Karpas-422 (cell line): ENCODE results near the gene CDKAL1. TPM values are rescaled to one million over a fixed set of nuclear protein-coding genes. Genes with fewer than 3 reads are reported as not detected.

Source experiments
- DNase-seq: peaks from one replicate; pipeline ENCODE4 v3.0.0-alpha.2; 2015
- H2AFZ ChIP-seq: fragments of 200-600 bp; sonication (generic); 2 replicates; pipeline ENCODE4 v1.6.1; 2014; ENCODE audit warnings: antibody characterized with exemption, low read length, mixed read lengths
- H3K27ac ChIP-seq: fragments of 200-600 bp; sonication (generic); 2 replicates; pipeline ENCODE4 v1.5.1; 2014; ENCODE audit warnings: mild to moderate bottlenecking, low read length, moderate library complexity
- H3K27me3 ChIP-seq: fragments of 200-600 bp; sonication (generic); 2 replicates; pipeline ENCODE4 v1.6.1; 2014; ENCODE audit warnings: low read length, mixed read lengths
- H3K36me3 ChIP-seq: fragments of 200-600 bp; sonication (generic); 2 replicates; pipeline ENCODE4 v1.6.1; 2014; ENCODE audit warnings: low read length, mixed read lengths; ENCODE audit not compliant: insufficient read depth
- H3K4me1 ChIP-seq: fragments of 200-600 bp; sonication (generic); 2 replicates; pipeline ENCODE4 v1.6.1; 2014; ENCODE audit warnings: mild to moderate bottlenecking, low read length, mixed read lengths
- H3K4me2 ChIP-seq: fragments of 200-600 bp; sonication (generic); 2 replicates; pipeline ENCODE4 v1.6.1; 2014; ENCODE audit warnings: low read length, low read depth, mild to moderate bottlenecking; ENCODE audit not compliant: poor library complexity, severe bottlenecking
- H3K4me3 ChIP-seq: fragments of 200-600 bp; sonication (generic); 2 replicates; pipeline ENCODE4 v1.5.1; 2014; ENCODE audit warnings: mild to moderate bottlenecking, antibody characterized with exemption, low read length, mixed read lengths
- H3K79me2 ChIP-seq: fragments of 200-600 bp; sonication (generic); 2 replicates; pipeline ENCODE4 v1.6.1; 2014; ENCODE audit warnings: mild to moderate bottlenecking, low read length, mixed read lengths
- H3K9ac ChIP-seq: fragments of 200-600 bp; sonication (generic); 2 replicates; pipeline ENCODE4 v1.6.0; 2014; ENCODE audit warnings: low read length
- H3K9me2 ChIP-seq: fragments of 200-600 bp; sonication (generic), shearing (Covaris generic); replicated peaks from 2 replicates; pipeline ENCODE4 v1.6.0; 2014; ENCODE audit warnings: mild to moderate bottlenecking, low read length, moderate library complexity; ENCODE audit not compliant: insufficient read depth
- H3K9me3 ChIP-seq: fragments of 300-700, 200-600 bp; sonication (generic); 2 replicates; pipeline ENCODE4 v1.6.1; 2014; ENCODE audit warnings: low read length, mixed read lengths
- H4K20me1 ChIP-seq: fragments of 200-600 bp; sonication (generic); 2 replicates; pipeline ENCODE4 v1.6.1; 2014; ENCODE audit warnings: mild to moderate bottlenecking, antibody characterized with exemption, low read length, low read depth; ENCODE audit not compliant: insufficient read depth
- total RNA-seq: library from RNA; depleted of rRNA; stranded (reverse); fragments of >200 nt; shearing (Covaris generic); gene quantifications from 2 replicates; pipeline ENCODE4 v1.2.3, GENCODE V29; 2014; ENCODE audit warnings: low replicate concordance

Gene CDKAL1
- total RNA-seq, 1 experiment from 2014 or later, result 23.7 TPM

DNA sequence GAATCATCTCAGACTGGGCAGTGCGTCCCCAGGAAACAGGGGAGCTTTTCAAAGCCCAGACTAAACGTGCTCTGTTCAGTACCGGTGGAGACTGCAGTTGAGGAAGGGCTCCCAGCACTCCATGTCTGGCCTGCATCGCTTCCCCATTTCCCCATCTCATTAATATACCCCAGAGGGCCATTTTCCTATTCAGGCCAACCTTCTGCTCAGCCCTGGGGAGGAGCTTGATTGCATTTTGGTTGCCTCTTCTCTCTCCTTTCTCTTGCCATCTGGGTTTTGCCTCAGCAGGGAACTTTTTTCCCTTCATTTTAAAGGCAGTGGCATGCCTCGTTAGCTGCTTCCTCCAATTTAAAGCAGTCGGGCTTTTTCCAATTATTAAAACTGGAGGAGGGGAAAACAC is 665.0 kb downstream of the CDKAL1 start:
- Histone ChIP-seq H3K9me2 (no peaks in the 10 kb centered on the region), H3K27ac (no peak overlapping the region), H3K9ac (no peak overlapping the region), H3K4me2 (peak overlapping the region; percentile 31), H2AFZ (no peak overlapping the region), H3K36me3 (no peaks in the 10 kb centered on the region), H4K20me1 (no peaks in the 10 kb centered on the region), H3K4me1 (peaks cover 38% of the 10 kb centered on the region), H3K9me3 (no peaks in the 10 kb centered on the region), H3K27me3 (no peaks in the 10 kb centered on the region), H3K79me2 (no peaks in the 10 kb centered on the region), H3K4me3 (no peak overlapping the region)
- DNase-seq, result no peak

DNA sequence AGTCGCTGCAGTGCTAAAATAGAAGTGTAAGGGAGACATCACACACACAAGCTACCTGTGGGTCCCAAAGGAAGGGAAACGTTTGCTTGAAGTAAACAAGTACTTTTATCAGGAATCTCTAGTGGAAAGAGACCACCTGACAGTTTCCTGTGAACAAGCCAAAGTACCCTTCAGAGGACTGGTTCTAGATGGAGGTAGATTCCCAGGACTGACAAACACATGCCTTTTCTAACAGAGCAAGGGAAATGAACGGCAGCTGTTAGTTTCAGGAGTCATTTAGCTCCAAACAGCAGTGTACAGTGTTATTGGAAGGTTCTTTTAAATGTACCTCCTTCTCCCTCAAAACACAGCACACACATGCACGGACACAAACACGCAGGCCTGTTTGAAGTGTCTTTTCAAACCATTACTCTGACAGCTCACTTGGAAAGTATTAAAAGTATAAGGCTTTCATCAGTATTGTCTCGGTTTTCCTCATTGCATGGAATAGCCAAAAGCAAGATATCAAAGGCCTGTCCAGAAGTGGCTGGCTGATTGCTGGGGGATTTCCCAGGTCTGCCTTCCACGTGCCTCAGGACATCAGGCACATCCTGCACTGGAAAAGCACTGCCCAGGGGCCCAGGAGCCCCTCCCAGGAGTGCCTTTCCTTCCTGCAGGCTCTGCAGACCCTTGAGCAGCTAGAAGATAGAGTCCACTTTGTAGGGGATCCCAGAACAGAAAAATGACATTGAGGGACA is 666.0 kb downstream of the CDKAL1 start:
- no peaks in the 10 kb centered on the region for H3K9me3 ChIP-seq
- H3K4me3 ChIP-seq, result no peak overlapping the region
- peaks cover 38% of the 10 kb centered on the region for H3K4me1 ChIP-seq
- H2AFZ ChIP-seq, result no peak overlapping the region
- no peaks in the 10 kb centered on the region for H3K27me3 ChIP-seq
- H3K4me2 ChIP-seq, result peak overlapping the region; percentile 31
- no peaks in the 10 kb centered on the region for H4K20me1 ChIP-seq
- no peak overlapping the region for H3K27ac ChIP-seq
- DNase-seq, result no peak
- H3K9ac ChIP-seq, result no peak overlapping the region
- no peaks in the 10 kb centered on the region for H3K9me2 ChIP-seq
- no peaks in the 10 kb centered on the region for H3K36me3 ChIP-seq
- no peaks in the 10 kb centered on the region for H3K79me2 ChIP-seq

GRCh38 chr6:21201187-21201586 is 666.9 kb downstream of the CDKAL1 start:
- Histone ChIP-seq H4K20me1 (no peaks in the 10 kb centered on the region), H3K36me3 (no peaks in the 10 kb centered on the region), H3K79me2 (no peaks in the 10 kb centered on the region), H2AFZ (no peak overlapping the region), H3K4me3 (no peak overlapping the region), H3K27ac (peak overlapping the region; percentile 60), H3K9me2 (no peaks in the 10 kb centered on the region), H3K9ac (no peak overlapping the region), H3K9me3 (no peaks in the 10 kb centered on the region), H3K4me1 (peaks cover 39% of the 10 kb centered on the region), H3K4me2 (peak overlapping the region; percentile 46), H3K27me3 (no peaks in the 10 kb centered on the region)
- peak; percentile 53 for DNase-seq

GRCh38 chr6:21201637-21202350 is 667.5 kb downstream of the CDKAL1 start:
- peak overlapping the region; percentile 60 for H3K27ac ChIP-seq
- H3K4me1 ChIP-seq, result peaks cover 45% of the 10 kb centered on the region
- no peaks in the 10 kb centered on the region for H3K79me2 ChIP-seq
- DNase-seq, result peak; percentile 59
- H3K4me3 ChIP-seq, result no peak overlapping the region
- H2AFZ ChIP-seq, result no peak overlapping the region
- H3K4me2 ChIP-seq, result peak overlapping the region; percentile 46
- H4K20me1 ChIP-seq, result no peaks in the 10 kb centered on the region
- no peaks in the 10 kb centered on the region for H3K27me3 ChIP-seq
- H3K9me3 ChIP-seq, result no peaks in the 10 kb centered on the region
- no peaks in the 10 kb centered on the region for H3K36me3 ChIP-seq
- no peaks in the 10 kb centered on the region for H3K9me2 ChIP-seq
- H3K9ac ChIP-seq, result no peak overlapping the region

DNA sequence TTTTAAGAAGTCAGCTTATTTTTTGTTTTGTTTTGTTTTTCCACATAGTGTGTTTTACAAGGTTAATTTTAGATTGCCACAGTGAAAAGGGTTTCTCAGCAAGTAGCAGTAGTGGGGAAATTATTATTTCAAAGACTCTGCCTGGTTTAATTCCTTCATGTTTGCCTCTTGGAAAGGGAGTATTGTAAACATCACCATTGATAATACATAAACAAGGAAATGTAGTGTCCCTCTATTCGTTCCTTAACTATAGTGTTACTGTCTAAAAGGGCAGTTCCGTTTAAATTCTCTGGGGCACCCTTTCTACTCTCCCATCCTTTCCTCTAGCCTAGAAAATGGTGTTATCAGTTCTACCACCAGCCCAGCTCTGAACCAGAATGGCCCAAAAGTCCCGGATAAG is 668.3 kb downstream of the CDKAL1 start:
- Histone ChIP-seq H3K9me2 (no peaks in the 10 kb centered on the region), H3K27ac (no peak overlapping the region), H3K4me1 (peaks cover 52% of the 10 kb centered on the region), H3K27me3 (no peaks in the 10 kb centered on the region), H3K4me2 (no peak overlapping the region), H3K79me2 (no peaks in the 10 kb centered on the region), H3K36me3 (no peaks in the 10 kb centered on the region), H3K9me3 (no peaks in the 10 kb centered on the region), H4K20me1 (no peaks in the 10 kb centered on the region), H2AFZ (no peak overlapping the region), H3K4me3 (no peak overlapping the region), H3K9ac (no peak overlapping the region)
- DNase-seq, result no peak

- Histone ChIP-seq H3K9me3 (no peaks in the 10 kb centered on the region), H3K4me1 (peaks cover 62% of the 10 kb centered on the region), H3K9ac (no peak overlapping the region), H3K36me3 (no peaks in the 10 kb centered on the region), H4K20me1 (no peaks in the 10 kb centered on the region), H2AFZ (no peak overlapping the region), H3K79me2 (no peaks in the 10 kb centered on the region), H3K9me2 (no peaks in the 10 kb centered on the region), H3K27me3 (no peaks in the 10 kb centered on the region), H3K27ac (no peak overlapping the region), H3K4me3 (no peak overlapping the region), H3K4me2 (no peak overlapping the region)
- no peak for DNase-seq
These were observed 670.7 kb downstream of the CDKAL1 start for GRCh38 chr6:21204951-21205350.

GRCh38 chr6:21208081-21208795 is 674.0 kb downstream of the CDKAL1 start:
- H3K79me2 ChIP-seq, result no peaks in the 10 kb centered on the region
- H3K9me3 ChIP-seq, result no peaks in the 10 kb centered on the region
- no peaks in the 10 kb centered on the region for H4K20me1 ChIP-seq
- no peaks in the 10 kb centered on the region for H3K36me3 ChIP-seq
- no peaks in the 10 kb centered on the region for H3K27me3 ChIP-seq
- peak overlapping the region; percentile 33; the same call in 1 of the 2 replicates for H3K4me3 ChIP-seq
- peak overlapping the region; percentile 28; the same call in 1 of the 2 replicates for H3K9ac ChIP-seq
- peak overlapping the region; percentile 41 for H3K4me2 ChIP-seq
- peak; percentile 53 for DNase-seq
- H2AFZ ChIP-seq, result no peak overlapping the region
- no peaks in the 10 kb centered on the region for H3K9me2 ChIP-seq
- H3K27ac ChIP-seq, result peak overlapping the region; percentile 73
- H3K4me1 ChIP-seq, result peaks cover 41% of the 10 kb centered on the region

DNA sequence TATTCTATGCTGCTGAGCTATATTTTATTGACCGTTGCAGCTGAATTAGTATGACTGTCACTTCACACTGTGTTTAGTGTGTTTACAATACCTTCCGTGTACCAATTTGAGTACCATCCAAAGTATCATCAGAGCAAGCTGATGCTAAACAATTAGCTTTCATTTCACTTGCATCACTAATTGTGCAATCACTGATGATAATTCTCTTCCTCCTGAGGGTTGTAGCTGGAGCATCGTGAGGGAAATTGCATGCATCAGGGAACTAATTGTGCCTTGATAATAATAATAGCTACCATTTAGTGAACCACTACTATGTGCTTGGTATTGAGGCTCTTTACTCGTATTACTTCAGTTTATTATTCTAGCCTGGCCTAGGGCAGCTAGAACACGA is 674.5 kb downstream of the CDKAL1 start:
- no peaks in the 10 kb centered on the region for H3K79me2 ChIP-seq
- no peaks in the 10 kb centered on the region for H4K20me1 ChIP-seq
- H3K4me2 ChIP-seq, result peak overlapping the region; percentile 41
- peak overlapping the region; percentile 33; the same call in 1 of the 2 replicates for H3K4me3 ChIP-seq
- H3K9me3 ChIP-seq, result no peaks in the 10 kb centered on the region
- H3K9ac ChIP-seq, result peak overlapping the region; percentile 28; the same call in 1 of the 2 replicates
- no peaks in the 10 kb centered on the region for H3K27me3 ChIP-seq
- H3K36me3 ChIP-seq, result no peaks in the 10 kb centered on the region
- peak overlapping the region; percentile 73 for H3K27ac ChIP-seq
- no peaks in the 10 kb centered on the region for H3K9me2 ChIP-seq
- H2AFZ ChIP-seq, result no peak overlapping the region
- H3K4me1 ChIP-seq, result peaks cover 47% of the 10 kb centered on the region
- peak; percentile 51 for DNase-seq
